ELR (cell line): Measurements from ENCODE around the gene FAM8A1.
A peak's percentile ranks its signal among the peaks of the same experiment; 100 is the strongest.
"Not testable (repeated sequence)": the region's sequence is repeated elsewhere in the genome, so short reads cannot be mapped to it uniquely, and the experiment has no call there.

ENCODE experiments used
- DNase-seq: peaks from one replicate; pipeline ENCODE4 v3.0.0-alpha.2; 2015; ENCODE audit warnings: low read depth

Gene FAM8A1, protein sequence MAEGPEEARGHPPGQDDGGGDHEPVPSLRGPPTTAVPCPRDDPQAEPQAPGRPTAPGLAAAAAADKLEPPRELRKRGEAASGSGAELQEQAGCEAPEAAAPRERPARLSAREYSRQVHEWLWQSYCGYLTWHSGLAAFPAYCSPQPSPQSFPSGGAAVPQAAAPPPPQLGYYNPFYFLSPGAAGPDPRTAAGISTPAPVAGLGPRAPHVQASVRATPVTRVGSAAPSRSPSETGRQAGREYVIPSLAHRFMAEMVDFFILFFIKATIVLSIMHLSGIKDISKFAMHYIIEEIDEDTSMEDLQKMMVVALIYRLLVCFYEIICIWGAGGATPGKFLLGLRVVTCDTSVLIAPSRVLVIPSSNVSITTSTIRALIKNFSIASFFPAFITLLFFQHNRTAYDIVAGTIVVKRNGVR

DNA sequence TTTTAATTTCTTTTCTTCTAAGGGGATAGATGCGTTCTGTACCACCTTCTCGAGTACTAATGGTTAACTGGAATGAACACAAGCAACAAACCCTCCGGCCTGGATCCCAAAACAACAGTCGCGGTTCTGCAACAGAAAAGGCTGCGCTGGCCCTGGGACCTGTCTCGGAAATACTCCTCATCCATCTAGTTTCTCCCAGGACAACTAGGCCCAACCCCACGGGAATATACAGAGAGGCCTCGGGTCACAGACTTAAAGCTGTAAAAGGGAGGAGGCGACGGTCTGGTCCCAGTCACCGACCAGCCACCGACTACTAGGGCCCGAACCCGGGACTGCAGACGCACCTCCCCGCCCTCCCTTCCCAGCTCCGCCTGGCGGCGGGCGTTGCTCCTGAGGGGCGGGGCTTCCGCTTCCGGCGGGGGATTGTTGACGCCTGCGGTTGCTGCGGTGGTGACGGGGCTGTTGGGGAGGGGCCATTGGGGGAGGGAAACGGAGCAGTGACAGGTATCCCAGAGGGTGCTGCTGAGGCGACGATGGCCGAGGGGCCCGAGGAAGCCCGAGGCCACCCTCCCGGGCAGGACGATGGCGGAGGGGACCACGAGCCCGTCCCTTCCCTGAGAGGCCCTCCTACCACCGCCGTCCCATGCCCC, at the start of gene FAM8A1:
TSS of gene FAM8A1 (plus strand) at position 426 of the 650 bp plus-strand sequence. CDS start at position 534, 108 bp downstream.
- peak; percentile 95 for DNase-seq

DNA sequence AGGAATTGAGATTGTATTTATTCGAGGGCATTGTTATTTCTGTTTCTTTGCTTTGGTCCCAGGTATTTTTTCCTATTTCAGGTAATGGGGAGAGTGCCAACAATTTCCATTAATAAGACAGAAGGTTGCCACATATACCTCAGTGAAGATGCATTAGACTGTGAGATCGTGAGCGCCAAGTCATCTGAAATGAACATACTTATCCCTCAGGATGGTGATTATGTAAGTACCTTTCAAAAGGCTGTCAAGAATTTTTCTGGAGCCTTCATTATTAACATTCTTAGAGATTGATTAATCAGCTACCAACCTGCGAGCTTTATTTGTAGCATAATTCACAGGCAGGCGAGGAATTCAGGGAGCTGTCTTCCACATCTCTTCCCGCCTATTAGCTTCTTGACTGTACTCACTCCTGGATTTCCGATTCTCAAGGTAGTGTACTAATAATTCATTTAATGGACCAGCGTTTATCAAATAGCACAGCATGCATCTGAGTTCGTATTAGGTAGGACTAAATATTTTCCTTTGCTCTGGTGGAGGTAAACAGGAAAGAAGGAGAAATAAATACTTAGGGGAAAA, 48.6 kb upstream of the FAM8A1 start:
- DNase-seq, result no peak

DNA sequence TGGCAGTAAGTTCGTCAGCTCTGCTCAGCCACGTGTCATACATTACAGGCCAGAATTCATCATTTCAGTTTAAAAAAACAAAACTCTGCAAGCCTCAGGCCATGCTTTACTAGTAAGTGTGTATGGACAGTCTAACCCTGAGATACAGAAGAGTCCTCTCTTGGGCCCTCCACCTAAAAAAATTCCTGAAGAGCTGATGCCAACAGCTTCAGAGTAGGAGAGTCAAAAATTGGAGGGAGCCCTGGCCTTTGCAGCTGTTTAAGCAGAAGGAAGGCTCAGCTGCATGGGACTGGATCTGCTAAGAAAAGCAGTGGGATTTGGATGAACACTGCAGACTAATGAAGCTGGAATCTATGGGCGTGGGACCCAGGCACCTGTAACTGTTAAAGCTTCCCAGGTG, 47.2 kb upstream of the FAM8A1 start:
- DNase-seq, result no peak

DNA sequence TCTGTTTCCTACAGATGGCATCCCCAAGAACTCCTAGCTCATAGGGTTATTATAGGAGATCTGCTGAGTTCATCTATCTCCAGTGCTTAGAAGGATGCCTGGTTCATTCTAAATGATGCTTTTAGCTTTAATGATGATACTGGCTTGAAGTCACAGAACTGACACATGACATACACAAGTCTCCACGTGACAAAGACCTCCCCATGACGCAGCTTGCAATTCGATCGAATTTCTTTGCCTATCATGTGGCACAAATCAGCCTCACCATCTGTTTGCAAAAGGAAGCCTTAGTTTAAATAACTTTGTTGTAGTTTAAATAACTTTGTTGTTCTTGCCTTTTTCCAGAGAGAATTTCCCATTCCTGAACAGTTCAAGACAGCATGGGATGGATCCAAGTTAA, 44.1 kb upstream of the FAM8A1 start:
- no peak for DNase-seq

- DNase-seq, result no peak
Measured at GRCh38 chr6:17562636-17563035, 37.5 kb upstream of the FAM8A1 start.

GRCh38 chr6:17565399-17565798, 34.7 kb upstream of the FAM8A1 start:
- DNase-seq, result no peak

GRCh38 chr6:17574866-17575560, 25.1 kb upstream of the FAM8A1 start:
- peak; percentile 73 for DNase-seq

- no peak for DNase-seq
Measured at GRCh38 chr6:17577059-17577458, 23.0 kb upstream of the FAM8A1 start.

DNA sequence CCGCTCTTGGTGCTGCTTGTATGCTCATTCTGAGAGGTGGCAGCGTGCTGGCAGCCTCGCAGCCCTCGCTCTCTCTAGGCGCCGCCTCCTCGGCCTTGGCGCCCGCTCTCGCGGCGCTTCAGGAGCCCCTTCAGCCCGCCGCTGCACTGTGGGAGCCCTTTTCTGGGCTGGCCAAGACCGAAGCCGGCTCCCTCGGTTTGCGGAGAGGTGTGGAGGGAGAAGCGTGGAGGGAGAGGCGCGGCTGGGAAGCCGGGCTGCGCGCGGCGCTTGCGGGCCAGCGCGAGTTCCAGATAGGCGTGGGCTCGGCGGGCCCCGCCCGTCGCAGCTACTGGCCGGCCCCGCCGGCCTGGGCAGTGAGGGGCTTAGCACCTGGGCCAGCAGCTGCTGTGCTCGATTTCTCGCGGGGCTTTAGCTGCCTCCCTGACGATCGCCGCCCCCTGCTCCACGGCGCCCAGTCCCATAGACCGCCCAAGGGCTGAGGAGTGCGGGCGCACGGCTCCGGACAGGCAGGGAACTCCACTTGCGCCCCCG, 19.5 kb upstream of the FAM8A1 start:
- DNase-seq, result peak; percentile 54

- not testable (repeated sequence) for DNase-seq
Measured at GRCh38 chr6:17581282-17581681, 18.8 kb upstream of the FAM8A1 start.

DNA sequence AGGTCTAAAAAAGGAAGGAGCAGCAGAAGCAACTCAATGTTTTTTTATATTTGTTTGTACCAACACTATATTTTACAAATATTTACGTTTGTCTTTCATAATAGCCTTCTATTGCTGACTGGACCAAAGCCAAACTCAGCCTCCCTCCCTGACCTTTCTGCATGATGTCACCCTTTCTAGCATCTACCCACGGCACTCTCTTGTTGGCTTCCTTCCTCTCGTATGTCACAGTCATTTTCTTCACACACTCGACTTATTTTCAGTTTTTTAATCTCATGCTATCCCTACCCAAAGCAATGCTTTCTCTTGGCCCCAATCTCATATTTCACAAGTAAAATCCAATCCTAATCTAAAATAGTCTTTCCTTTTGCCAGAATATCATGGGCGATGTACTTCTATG, 16.3 kb upstream of the FAM8A1 start:
- DNase-seq, result peak; percentile 51

DNA sequence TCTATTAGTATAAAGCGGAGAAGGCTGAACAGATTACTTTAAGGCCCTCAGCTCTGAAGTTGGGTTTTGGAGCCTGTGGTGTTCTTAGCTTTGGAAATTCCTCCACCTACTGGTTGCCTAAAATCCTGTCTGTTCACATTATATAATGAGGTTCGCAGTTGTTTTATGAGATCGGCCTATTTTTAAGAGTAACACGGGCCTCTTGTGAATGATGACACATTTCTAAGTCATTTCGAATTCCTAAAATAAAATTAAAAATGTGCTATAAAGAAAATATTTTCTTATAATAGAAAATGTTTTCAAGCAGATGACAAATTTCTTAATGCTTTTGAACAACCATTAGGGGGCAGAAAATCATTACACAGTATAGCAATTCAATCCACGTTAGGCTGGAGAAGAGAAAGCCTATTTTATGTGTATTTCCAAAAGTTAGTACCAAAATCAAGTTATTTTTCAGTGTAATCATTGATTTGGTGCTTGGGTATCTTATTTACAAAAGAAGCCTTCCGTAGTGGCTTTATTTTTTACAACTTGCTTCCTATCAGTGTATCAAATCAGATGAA, 15.8 kb upstream of the FAM8A1 start:
- DNase-seq, result peak; percentile 84

GRCh38 chr6:17585766-17586490, 14.2 kb upstream of the FAM8A1 start:
- DNase-seq, result peak; percentile 49

DNA sequence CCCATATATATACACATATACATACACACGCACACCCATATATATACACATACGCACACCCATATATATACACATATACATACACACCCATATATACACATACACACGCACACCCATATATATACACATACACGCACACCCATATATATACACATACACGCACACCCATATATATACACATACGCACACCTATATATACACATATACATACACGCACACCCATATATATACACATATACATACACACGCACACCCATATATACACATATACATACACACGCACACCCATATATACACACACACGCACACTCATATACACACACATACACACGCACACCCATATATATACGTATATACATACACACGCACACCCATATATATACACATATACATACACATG, 13.5 kb upstream of the FAM8A1 start:
- DNase-seq, result not testable (repeated sequence)

GRCh38 chr6:17588011-17588410, 12.1 kb upstream of the FAM8A1 start:
- DNase-seq, result no peak

GRCh38 chr6:17589406-17590096, 10.6 kb upstream of the FAM8A1 start:
- peak; percentile 96 for DNase-seq

- DNase-seq, result no peak
Measured at GRCh38 chr6:17591287-17591686, 8.8 kb upstream of the FAM8A1 start.

- no peak for DNase-seq
Measured at GRCh38 chr6:17593246-17593645, 6.9 kb upstream of the FAM8A1 start.

DNA sequence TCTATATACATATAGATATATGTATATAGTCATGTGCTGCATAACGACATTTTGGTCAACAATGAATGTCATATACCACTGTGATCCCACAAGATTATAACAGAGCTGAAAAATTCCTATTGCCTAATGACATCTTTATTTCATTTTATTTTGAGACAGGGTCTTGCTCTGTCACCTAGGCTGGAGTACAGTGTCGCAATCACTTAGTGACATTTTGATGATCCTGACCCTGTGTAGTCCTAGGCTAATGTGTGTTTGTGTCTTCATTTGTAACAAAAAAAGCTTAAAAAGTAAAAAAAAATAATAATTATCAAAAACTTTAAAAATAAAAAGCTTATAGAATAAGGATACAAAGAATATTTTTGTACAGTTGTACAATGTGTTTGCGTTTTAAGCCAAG, 4.0 kb upstream of the FAM8A1 start:
- no peak for DNase-seq

GRCh38 chr6:17600527-17601385, 654 bp downstream of the FAM8A1 start:
- peak; percentile 57 for DNase-seq
